NCI-H748 treated with DMSO at 0.1 percent for 48 hours (cell line): ENCODE data around the gene UBE2C.
A peak's percentile ranks its signal among the peaks of the same experiment; 100 is the strongest.

Experiments used
- DNase-seq: peaks from one replicate; lab custom pipeline; 2025; lab: John Stamatoyannopoulos, UW

The UBE2C gene

DNA sequence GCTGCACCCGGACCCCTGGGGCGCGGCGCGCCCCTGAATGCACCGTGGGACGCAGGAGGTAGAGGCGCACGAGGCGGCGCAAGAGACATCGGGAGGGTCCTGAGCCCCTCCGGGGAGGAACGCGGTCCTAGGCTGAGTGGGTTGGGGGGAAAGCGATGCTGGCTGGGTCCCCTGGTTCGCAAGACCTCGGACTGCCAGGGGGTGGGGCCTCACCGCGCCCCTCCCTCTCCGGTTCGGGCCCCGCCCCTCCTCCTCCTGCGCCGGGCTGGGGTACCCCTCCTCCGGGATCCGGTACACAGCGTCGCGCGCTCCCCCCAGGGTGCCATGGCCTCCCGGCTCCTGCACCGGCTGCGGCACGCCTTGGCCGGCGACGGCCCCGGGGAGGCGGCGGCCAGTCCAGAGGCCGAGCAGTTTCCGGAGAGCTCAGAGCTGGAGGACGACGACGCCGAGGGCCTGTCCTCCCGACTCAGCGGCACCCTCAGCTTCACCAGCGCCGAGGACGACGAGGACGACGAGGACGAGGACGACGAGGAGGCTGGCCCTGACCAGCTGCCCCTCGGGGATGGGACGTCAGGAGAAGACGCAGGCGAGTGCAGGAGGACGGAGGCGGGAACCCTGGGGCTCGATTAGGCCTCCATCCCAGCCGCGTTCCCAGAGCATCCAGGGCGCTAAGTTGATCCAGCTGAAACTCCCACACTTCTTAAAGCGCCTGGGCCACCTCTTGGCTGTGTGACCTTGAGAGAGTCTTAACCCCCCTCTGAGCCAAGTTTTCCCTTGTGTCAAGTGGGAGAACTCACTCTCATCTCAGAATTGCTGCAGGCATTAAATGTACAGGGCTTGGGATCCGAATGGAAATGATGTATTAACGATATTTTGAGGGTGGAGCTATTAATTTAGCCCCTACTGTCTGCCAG is 21.7 kb downstream of the UBE2C start:
- peak; percentile 32 for DNase-seq

DNA sequence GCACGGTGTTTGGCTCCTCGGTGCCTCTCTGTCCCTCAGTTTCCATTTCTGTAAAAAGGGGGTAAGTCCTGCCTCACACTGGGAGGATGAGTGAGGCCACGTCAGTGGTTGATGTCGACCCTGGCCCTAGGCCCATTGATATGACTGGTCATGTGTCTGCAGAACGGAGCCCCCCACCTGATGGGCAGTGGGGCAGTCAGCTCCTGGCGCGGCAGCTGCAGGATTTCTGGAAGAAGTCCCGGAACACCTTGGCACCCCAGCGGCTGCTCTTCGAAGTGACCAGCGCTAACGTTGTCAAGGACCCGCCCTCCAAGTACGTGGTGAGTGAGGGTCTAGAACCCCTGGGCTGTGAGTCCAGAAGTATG is 22.3 kb downstream of the UBE2C start:
- no peak for DNase-seq

DNA sequence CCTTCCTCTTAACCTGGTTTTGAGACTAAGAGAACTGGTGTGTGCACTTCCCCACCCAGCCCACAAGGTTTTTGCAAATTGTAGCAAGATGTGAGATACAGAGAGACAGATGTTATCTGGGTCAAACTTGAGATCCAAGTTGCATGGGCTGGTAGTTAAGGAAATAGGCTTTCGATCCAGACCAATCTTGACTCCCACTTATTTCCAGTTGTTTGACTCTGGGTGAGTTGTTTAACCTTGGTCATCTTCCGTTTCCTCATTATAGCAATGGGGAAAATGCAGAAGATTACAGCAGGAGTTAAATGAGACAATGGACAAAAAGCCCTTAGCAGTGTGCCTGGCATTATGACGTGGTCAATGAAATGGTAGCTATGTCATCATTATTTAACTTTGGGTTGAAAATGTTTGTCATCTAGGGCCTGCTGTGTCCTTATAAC is 22.9 kb downstream of the UBE2C start:
- DNase-seq: no peak

DNA sequence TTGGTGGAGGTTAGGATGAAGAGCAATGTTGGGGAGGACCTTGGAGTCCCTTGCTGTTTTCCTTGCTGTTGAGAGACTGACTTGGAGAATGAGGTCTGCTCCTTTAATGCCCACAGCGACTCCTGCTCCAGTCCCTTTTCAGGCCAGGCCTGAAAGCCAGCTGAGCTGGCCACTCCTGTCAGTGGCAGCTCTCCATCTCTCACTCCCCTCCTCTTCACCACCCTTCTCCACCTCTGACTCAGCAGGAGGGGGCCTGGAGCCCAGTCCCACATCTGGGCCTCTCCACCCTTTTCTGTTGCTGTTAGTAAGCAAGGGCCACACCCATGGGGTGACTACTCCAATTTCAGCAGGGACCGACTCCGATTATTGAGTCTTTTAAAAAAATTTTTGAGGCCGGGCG is 23.4 kb downstream of the UBE2C start:
- DNase-seq: no peak

DNA sequence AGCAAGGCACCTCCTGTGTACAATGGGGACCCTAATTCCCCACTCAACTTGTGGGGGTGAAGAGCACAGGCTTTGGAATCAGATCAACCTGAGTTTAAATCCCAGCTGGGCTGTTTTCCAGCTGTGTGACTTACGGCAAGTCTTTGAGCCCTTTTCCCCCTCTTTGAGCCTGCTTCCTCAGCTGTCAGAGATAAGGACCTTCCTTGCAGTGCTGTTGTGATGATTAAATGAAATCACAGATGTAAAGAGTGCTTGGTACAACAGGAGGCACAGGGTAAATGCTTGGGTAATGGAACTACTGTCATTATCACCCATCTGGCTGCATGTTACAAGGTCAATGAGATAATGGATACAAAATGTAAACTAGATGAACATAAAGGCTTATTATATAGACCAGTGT is 24.4 kb downstream of the UBE2C start:
- DNase-seq: no peak

DNA sequence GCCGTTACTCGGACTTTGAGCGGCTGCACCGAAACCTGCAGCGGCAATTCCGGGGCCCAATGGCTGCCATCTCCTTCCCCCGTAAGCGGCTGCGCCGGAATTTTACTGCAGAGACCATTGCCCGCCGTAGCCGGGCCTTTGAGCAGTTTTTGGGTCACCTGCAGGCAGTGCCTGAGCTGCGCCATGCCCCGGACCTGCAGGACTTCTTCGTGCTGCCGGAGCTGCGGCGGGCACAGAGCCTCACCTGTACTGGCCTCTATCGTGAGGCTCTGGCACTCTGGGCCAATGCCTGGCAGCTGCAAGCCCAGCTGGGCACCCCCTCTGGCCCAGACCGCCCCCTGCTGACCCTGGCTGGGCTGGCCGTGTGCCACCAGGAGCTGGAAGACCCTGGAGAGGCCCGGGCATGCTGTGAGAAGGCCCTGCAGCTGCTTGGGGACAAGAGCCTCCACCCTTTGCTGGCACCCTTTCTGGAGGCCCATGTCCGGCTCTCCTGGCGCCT is 28.3 kb downstream of the UBE2C start:
- DNase-seq: no peak

DNA sequence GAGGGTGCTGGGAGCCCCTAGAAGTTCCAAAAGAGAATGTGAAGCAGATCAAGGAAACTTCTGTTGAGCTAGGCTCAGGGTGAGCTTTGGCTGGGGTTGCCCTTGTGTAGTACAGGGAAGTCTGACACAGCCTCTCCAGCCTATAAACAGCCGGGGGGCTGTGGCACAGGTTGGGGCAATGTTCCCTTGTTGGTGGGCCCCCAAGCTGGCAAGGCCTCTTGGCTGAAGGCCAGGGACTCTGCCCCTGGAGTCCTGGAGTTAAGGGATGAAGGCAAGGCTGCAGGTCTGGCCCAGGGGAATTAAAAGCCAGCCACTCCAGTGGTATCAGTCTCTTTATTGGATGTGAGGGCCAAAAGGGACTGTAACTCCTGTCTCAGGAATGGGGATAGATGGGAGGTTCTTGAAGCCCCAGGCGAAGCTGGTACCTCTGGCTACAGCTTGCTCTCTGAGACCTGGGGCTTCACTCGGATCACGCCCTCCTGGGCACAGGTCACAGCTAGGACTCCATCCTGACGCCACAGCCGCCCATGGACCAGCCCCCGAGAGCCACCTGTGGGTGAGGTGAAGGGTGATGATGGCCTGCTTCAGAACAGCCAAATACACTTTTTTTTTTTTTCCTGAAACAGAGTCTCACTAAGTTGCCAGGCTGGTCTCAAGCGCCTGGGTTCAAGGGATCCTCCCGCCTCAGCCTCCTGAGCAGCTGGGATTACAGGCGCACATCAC is 29.1 kb downstream of the UBE2C start:
- no peak for DNase-seq

DNA sequence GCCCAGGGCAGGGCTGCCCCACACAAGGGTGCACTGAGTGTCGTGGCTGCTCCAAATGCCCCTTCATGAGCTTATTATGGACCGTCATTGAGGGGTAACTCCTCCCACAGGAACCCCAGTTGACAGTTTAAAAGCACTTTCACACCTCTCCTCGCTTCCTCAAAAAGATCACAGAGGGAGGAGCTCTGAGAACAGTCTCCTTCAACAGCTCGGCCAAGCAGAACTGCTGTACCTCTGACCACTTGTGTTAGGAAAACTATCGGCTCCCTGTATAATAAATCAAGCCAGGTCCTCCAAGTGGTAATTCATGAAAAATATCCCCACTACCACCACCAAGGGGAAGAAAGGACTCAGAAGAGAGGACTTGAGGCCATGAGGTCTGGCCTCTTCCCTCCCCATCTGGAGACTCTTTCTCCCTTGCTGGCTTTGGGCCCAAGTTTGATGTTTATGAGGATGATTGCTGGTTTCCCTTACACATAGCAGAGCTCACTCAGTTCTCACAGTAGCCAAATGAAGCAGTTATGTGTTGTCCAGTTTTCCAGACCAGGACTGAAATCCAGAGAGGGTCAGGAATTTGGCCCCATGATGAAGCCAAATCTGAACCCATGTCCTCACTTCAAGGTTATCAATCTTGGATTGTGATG is 29.8 kb downstream of the UBE2C start:
- DNase-seq: no peak

DNA sequence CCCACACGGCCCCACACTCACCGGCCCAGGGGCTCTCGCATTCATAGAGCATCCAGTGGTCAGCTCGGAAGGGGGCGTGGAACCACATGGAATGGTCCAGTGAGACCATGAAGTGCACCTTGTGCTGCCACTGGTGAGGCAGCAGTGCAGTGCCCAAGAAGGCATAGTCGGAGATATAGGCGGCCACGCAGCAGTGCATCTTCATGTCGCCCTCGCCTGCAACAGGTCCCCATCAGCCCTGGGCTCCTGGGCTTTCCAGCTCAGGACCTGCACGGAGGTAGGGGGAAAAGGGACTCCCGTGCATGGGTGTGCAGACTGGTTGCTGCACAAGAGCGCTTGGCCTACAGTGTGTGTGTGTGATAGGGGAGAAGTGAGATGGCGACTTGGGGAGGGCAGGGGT is 31.1 kb downstream of the UBE2C start:
- no peak for DNase-seq

DNA sequence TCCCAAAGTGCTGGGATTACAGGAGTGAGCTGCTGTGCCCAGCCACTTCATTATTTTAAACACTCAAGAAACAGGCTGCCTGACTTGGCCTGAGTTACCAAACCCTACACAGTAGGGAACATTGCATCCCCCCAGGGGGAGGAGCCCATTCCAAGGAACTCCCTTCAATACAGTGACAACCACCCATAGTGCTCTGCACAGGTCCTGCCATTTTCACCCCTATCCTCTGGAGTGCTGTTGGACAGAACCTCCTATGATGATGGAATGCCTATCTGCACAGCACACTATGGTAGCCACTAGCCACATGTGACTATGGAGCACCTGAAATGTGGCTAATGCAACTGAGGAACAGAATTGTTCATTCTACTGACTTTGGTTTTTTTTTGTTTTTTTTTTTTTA is 33.0 kb downstream of the UBE2C start:
- DNase-seq: no peak

DNA sequence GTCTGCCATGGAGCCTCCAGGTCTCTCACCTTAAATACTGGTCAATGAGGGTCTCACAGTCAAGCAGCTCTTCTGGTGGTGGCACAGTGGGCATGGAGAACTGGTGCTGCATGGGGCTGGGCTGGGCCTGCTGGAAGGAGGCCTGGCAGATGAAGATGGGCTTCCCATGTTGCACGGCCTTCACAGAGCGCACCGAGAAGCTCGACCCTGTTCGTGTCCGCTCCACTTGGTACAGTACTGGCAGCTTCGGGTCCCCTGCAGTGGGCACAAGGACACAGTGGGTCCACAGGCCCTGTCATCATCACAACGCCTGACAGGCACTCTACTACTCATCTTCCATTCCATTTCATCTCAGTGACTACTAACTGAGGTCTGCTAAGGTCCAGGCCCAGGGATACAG is 36.0 kb downstream of the UBE2C start:
- no peak for DNase-seq

DNA sequence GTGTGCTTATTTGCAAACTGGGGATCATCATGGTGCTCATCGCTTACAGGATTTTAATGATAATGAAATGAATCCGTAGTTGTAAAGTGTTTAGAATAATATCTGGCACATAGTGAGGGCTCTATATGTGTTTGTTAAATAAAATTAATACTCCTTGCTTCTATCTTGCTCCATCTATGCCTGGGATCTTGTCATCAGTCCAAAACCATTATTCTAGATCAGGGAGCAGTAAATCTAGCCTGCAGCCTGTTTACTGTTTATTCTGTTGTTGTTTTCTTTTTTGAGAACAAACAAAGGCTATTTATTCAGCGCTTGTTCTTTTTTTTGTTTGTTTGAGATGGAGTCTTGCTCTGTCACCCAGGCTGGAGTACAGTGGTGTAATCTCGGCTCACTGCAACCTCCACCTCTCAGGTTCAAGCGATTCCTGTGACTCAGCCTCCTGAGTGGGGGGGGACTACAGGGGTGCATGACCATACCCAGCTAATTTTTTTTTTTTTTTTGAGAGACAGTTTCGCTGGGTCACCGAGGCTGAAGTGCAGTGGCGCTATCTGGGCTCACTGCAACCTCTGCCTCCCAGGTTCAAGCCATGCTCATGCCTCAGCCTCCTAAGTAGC is 36.6 kb downstream of the UBE2C start:
- DNase-seq: no peak

DNA sequence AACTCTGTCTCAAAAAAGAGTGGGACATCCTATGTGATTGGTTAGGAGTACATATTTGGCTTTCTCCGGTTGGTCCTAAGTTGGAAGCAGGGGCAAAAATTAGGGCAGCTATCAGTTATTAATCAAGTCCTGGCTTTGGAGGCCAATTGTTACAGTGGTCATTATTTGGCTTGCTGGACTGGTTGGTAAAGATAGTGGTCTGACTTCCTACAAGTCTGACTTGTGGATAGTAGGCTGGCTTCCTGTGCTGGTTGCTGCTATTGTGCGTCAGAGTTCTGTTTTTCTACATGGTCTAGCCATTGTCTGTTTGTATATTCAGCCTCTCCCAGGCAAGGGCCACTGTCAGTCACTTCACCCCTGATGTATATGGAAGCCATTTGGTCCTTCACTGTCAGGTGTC is 37.8 kb downstream of the UBE2C start:
- DNase-seq: no peak

DNA sequence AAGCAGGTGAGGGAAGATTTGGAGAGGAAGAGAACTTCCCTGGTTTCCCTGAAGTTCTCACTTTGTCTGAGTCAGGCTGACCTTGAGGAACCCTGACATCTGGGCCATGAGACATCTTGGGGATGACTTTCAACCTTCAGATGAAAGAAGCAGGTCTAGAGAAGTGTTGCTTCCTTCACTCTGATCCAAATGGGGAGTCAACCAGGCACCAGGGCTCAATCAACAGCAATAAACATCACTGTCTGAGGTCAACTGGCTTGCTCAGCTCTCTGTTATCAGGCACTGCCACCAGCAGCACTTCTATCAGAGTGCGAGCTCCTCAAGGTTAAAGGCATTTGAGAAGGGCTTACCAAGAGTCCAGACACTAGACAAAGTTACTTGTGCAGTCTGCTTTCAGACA is 38.5 kb downstream of the UBE2C start:
- DNase-seq: no peak

DNA sequence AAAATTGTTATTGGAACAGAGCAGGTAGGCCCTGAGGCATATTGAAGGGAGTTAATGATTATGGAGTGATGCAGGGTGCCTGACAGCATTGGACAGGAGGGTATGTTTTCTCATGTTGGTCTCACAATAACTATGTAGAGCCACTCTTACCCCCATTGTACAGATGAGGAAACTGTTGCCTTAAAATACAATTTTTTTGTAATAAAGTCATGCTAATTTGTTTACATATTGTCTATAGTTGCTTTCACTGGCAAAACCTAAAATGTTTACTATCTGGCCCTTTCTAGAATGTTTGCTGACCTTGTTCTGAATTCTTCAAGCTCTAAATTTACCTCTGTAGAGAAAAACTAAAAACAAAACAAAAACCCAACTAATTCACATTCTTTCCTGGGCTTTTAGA is 39.1 kb downstream of the UBE2C start:
- DNase-seq: no peak

DNA sequence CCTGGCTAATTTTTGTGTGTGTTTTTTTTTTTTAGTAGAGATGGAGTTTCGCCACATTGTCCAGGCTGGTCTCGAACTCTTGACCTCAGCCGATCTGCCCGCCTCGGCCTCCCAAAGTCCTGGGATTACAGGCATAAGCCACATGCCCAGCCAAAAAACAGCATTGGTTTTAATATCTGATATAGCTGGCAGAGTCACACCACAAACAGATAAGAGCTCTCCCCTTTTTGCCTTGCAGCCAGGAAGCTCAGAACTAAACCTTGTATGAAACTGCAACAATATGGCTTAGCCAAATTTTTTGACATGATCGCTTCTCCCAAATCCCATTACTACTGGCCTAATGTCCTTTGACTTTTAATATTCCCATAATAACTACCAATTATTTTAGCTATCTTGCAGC is 39.9 kb downstream of the UBE2C start:
- no peak for DNase-seq

DNA sequence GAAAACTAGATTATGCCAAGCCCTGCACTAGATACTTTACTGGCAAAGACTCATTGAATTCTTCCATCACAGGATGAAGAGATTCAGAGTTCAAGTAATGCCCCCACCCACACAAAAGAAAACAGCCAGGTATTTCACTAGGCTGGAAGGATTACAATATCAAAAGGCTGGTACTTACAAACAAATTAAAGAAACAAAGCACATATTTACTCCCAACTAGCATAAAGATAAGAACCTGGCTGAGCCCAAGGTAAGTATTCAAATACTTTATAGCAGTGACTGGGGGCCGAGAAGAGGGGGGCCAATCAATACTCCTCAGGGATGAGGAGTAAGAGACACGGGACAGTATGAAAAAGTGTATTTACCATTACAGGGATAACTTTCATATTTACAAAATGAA is 41.0 kb downstream of the UBE2C start:
- no peak for DNase-seq

DNA sequence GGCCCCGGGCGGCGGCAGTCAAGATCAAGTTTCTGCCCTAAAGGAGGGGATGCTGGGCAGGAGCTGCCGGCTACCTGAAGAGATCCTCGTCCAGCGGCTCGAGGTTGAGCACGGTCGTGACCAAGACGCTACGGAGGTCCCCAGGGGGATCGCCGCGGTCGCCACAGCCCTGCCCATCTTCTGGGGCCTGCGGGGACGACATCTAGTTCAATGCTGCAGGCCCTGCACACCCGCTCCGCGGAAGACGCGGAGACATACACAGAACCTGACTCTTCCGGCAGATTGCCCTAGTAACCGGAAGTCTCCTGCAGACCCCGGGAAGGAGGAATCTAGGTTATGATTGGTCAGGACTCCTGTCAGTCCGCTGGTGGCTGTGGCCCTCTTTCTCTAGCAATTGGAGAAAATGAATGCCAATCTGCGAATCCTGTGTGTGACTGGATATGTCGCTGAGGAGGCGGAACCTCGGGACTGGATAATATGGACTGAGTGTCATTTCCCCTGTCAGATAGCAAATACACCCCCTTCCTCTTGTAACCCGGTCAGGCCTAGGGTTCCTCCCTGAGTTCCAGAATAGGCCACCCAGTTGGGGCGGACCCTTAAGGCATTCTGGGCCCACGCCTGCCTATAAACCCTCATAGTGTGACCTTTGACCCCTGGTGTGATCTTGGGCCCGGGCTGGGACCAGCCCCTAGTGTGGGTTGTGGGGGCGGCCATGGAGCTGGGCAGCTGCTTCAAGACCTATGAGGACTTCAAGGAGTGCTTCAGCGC is 44.9 kb downstream of the UBE2C start, which contains the start of the genes ACOT8 and ZSWIM3:
Gene ACOT8 (minus strand): TSS at position 279 of the 768 bp plus-strand sequence. CDS start 77 bp downstream, at position 202.
Gene ZSWIM3 (plus strand): TSS at position 501 of the 768 bp plus-strand sequence. CDS start 212 bp downstream, at position 713.
- DNase-seq: peak; percentile 95

DNA sequence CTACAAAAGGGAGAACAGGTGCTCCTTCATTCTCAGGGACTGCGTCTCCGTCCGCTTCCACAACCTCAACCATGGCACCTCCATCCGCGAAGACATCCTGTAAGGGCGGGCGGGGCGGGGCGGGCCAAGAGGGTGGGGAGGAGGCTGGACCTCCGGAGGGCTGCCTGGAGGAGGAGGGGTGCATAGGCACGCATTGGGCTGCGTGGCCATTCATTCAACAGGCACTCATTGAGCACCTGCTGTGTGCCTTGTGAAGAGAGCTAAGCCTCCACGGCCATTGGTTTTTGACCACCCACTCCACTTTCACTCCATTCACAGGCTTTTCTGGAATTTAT is 45.4 kb downstream of the UBE2C start:
- DNase-seq: no peak

DNA sequence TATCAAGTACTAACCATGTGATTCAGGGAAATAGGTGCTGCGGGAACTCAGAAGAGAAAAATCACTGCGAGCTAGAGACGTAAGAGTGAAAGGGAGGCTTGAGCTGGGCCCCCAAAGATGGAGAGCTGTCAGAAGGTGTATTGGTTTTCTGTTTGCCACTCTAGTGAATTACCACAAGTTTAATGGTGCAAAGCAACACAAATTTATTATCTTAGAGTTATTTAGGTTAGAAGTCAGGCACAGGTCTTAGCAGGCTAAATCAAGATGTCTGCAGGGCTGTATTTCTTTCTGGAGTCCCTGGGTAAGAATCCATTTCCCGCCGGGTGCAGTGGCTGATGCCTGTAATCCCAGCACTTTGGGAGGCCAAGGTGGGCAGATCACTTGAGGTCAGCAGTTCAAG is 47.5 kb downstream of the UBE2C start:
- DNase-seq: no peak

DNA sequence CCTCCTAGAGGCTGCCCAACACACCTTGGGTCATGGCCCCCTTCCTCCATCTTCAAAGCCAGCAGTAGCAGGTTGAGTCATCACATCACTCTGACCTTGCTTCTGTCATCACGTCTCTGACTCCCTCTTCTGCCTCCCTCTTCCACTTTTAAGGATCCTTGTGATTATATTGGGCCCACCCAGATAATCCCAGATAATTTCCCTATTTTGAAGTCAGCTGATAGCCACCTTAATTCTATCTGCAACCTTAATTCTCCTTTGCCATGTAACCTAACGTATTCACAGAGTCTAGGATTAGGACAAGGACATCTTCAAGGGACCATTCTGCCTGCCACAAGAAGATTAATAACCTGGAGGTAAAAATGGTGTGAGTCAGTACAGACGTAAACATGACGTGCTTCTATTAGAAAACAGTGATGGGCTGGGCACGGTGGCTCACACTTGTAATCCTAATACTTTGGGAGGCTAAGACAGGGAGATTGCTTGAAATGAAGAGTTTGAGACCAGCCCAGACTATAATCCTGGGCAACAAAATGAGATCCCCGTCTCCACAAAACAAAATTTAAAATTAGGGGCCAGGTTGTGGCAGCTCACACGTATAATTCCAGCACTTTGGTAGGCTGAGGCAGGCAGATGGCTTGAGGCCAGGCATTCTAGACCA is 48.2 kb downstream of the UBE2C start:
- peak; percentile 1 for DNase-seq
